HepG2 (cell line): ENCODE data around the gene TBCB. TPM values are rescaled to one million over a fixed set of nuclear protein-coding genes. Genes with fewer than 3 reads are reported as not detected.

Source experiments
- BCL3 ChIP-seq: sonication (generic); formaldehyde crosslinking; IDR thresholded peaks from 2 replicates; pipeline ENCODE4 v1.5.1; 2020; ENCODE audit warnings: mild to moderate bottlenecking, missing genetic modification reagents, moderate library complexity
- CERS6 ChIP-seq: sonication (generic); formaldehyde crosslinking; IDR thresholded peaks from 2 replicates; pipeline ENCODE4 v1.5.0; 2020; ENCODE audit warnings: missing genetic modification reagents
- IKZF4 ChIP-seq: sonication (generic); formaldehyde crosslinking; IDR thresholded peaks from 2 replicates; pipeline ENCODE4 v1.5.1; 2020; ENCODE audit warnings: borderline replicate concordance, mild to moderate bottlenecking, low read depth, missing genetic modification reagents; ENCODE audit errors: not compliant biosample characterization
- KLF12 ChIP-seq: sonication (generic); formaldehyde crosslinking; IDR thresholded peaks from 2 replicates; pipeline ENCODE4 v1.4.0; 2020; ENCODE audit warnings: missing genetic modification reagents, borderline replicate concordance
- LRRFIP1 ChIP-seq: sonication (generic); formaldehyde crosslinking; conservative IDR thresholded peaks from 2 replicates; pipeline ENCODE4 v1.4.0; 2020; ENCODE audit warnings: missing genetic modification reagents
- PHF8 ChIP-seq: sonication (generic); formaldehyde crosslinking; IDR thresholded peaks from 2 replicates; pipeline ENCODE4 v1.5.0; 2020; ENCODE audit warnings: missing genetic modification reagents
- RCOR2 ChIP-seq: IDR thresholded peaks from 2 replicates; pipeline ENCODE4 v1.6.1; 2016; ENCODE audit warnings: missing biosample characterization, missing genetic modification reagents
- ZBTB26 ChIP-seq: IDR thresholded peaks from 2 replicates; pipeline ENCODE4 v1.6.1; 2016; ENCODE audit warnings: missing compliant biosample characterization, missing genetic modification reagents, borderline replicate concordance
- ZC3H13 ChIP-seq: sonication (generic); formaldehyde crosslinking; IDR thresholded peaks from 2 replicates; pipeline ENCODE4 v1.8.1; 2023; ENCODE audit warnings: mild to moderate bottlenecking, missing genetic modification reagents, moderate library complexity
- ZHX2 ChIP-seq, 2 experiments: sonication (generic) in 1 of 2; formaldehyde crosslinking in 1 of 2; IDR thresholded peaks; 2 replicates each; pipeline versions ENCODE4 v1.6.1 to v1.9.0; 2014 to 2022; ENCODE audit warnings: antibody characterized with exemption in 1 of 2, borderline replicate concordance in 1 of 2, inconsistent platforms in 1 of 2, low read depth in 1 of 2, missing genetic modification reagents in 1 of 2
- ZNF20 ChIP-seq: sonication (generic); formaldehyde crosslinking; IDR thresholded peaks from 2 replicates; pipeline ENCODE4 v1.4.0; 2020; ENCODE audit warnings: mild to moderate bottlenecking, moderate library complexity, missing genetic modification reagents
- ZNF567 ChIP-seq: sonication (generic); formaldehyde crosslinking; IDR thresholded peaks from 2 replicates; pipeline ENCODE4 v1.8.1; 2023; ENCODE audit warnings: mild to moderate bottlenecking, missing genetic modification reagents, borderline replicate concordance
- ZNF589 ChIP-seq: sonication (generic); formaldehyde crosslinking; conservative IDR thresholded peaks from 2 replicates; pipeline ENCODE4 v1.8.0; 2022; ENCODE audit warnings: mild to moderate bottlenecking, moderate library complexity, missing genetic modification reagents
- polyA plus RNA-seq, 8 experiments: library from polyadenylated mRNA; depleted of rRNA in 3 of 8; stranded (reverse) in 7 of 8; unstranded in 1 of 8; fragments of >200 nt; fragmentation: Illumina TruSeq in 4 of 8; extraction: Trizol in 4 of 8; gene quantifications; 2 replicates each; pipeline versions ENCODE4 v1.2.1 to v1.2.3, GENCODE V29; 2011 to 2016; ENCODE audit warnings: low read depth in 4 of 8, missing spikeins in 1 of 8, mixed read lengths in 1 of 8; ENCODE audit not compliant: insufficient read depth in 1 of 8
- total RNA-seq, 5 experiments: library from RNA; depleted of rRNA; stranded (reverse); fragments of >200 nt; fragmentation: Illumina TruSeq; extraction: Trizol; gene quantifications; 2 replicates each; pipeline ENCODE4 v1.2.3, GENCODE V29; 2016; ENCODE audit warnings: low read depth in 1 of 5

Gene TBCB
- total and polyA plus RNA-seq, 2 of the 13 experiments (the other 11 are each of a cell fraction or from before 2014, with no cell fraction given) = 271 to 276 TPM

GRCh38 chr19:36139473-36140303, 24.4 kb downstream of the TBCB start, which contains the start of gene CAPNS1 (continued):
- TF ChIP-seq KLF12 (CRISPR knock-in tag) (peak; percentile 80), ZNF589 (0 out of 2 replicates have a peak, but pooled peaks have one; percentile 43), PHF8 (CRISPR knock-in tag) (peak; percentile 85), RCOR2 (CRISPR knock-in tag) (no peak), ZHX2 (IDR thresholded peaks at IDR 0.05; ENCODE audit: low read depth) (peak; percentile 55; the same call in 1 of the 2 replicates), ZHX2 (CRISPR knock-in tag; IDR thresholded peaks at IDR 0.05; ENCODE audit: borderline replicate concordance) (no peak), IKZF4 (CRISPR knock-in tag) (peak; percentile 81), ZNF20 (no peak), ZC3H13 (CRISPR knock-in tag) (peak; percentile 99), LRRFIP1 (CRISPR knock-in tag) (no peak), ZBTB26 (CRISPR knock-in tag) (peak; percentile 3; the same call in 1 of the 2 replicates), ZNF567 (peak; percentile 57), BCL3 (CRISPR knock-in tag) (no peak), CERS6 (CRISPR knock-in tag) (no peak)
